ENCODE results near the gene CLSTN1. TPM values are rescaled to one million over a fixed set of nuclear protein-coding genes. Genes with fewer than 3 reads are reported as not detected.

Gene CLSTN1
- total RNA-seq, 1 experiment from 2014 or later = 143 TPM

DNA sequence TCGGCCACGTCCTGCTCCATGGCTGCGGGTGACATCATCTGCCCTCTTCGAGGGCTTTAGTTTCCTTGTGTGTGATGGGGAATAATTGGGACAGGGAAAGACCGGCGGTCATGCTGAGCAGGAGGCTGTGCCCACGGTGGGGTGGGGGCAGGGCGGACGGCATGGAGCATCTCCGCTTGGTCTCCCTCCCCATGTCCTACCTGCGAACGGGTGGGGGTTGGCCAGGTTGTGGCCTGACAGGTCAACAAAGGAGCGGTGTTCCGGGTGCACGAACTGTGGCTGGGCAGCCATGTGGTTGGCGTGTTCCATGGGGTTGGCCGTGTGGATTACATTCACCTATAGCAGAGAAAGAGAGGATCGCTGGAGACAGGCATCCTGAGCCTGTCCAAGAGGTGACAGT lies 92.2 kb downstream of the CLSTN1 start:
- TF ChIP-seq, protein P1, sequence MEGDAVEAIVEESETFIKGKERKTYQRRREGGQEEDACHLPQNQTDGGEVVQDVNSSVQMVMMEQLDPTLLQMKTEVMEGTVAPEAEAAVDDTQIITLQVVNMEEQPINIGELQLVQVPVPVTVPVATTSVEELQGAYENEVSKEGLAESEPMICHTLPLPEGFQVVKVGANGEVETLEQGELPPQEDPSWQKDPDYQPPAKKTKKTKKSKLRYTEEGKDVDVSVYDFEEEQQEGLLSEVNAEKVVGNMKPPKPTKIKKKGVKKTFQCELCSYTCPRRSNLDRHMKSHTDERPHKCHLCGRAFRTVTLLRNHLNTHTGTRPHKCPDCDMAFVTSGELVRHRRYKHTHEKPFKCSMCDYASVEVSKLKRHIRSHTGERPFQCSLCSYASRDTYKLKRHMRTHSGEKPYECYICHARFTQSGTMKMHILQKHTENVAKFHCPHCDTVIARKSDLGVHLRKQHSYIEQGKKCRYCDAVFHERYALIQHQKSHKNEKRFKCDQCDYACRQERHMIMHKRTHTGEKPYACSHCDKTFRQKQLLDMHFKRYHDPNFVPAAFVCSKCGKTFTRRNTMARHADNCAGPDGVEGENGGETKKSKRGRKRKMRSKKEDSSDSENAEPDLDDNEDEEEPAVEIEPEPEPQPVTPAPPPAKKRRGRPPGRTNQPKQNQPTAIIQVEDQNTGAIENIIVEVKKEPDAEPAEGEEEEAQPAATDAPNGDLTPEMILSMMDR (IDR thresholded peaks at IDR 0.05) = no peak
- TF ChIP-seq, protein P2, sequence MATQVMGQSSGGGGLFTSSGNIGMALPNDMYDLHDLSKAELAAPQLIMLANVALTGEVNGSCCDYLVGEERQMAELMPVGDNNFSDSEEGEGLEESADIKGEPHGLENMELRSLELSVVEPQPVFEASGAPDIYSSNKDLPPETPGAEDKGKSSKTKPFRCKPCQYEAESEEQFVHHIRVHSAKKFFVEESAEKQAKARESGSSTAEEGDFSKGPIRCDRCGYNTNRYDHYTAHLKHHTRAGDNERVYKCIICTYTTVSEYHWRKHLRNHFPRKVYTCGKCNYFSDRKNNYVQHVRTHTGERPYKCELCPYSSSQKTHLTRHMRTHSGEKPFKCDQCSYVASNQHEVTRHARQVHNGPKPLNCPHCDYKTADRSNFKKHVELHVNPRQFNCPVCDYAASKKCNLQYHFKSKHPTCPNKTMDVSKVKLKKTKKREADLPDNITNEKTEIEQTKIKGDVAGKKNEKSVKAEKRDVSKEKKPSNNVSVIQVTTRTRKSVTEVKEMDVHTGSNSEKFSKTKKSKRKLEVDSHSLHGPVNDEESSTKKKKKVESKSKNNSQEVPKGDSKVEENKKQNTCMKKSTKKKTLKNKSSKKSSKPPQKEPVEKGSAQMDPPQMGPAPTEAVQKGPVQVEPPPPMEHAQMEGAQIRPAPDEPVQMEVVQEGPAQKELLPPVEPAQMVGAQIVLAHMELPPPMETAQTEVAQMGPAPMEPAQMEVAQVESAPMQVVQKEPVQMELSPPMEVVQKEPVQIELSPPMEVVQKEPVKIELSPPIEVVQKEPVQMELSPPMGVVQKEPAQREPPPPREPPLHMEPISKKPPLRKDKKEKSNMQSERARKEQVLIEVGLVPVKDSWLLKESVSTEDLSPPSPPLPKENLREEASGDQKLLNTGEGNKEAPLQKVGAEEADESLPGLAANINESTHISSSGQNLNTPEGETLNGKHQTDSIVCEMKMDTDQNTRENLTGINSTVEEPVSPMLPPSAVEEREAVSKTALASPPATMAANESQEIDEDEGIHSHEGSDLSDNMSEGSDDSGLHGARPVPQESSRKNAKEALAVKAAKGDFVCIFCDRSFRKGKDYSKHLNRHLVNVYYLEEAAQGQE (IDR thresholded peaks at IDR 0.05; ENCODE audit: insufficient read depth in 1 of 2, low read depth in 2 of 2, low read length in 1 of 2) = no peak
- TF ChIP-seq TCF7L2 (IDR thresholded peaks at IDR 0.05; ENCODE audit: low read depth, low read length) (no peak), SIN3A (IDR thresholded peaks at IDR 0.05; ENCODE audit: borderline replicate concordance, insufficient read depth, low read depth, low read length) (no peak), POLR2AphosphoS5 (IDR thresholded peaks at IDR 0.05; ENCODE audit: low read depth, low read length) (no peak)
- H3K4me3 ChIP-seq (ENCODE audit: low read depth in 2 of 2, low read length in 2 of 2) = no peak overlapping the region
- no peaks in the 10 kb centered on the region for H3K4me1 ChIP-seq (ENCODE audit: control insufficient read depth, insufficient read depth, low read length)
- ChIA-PET POLR2A (no interaction called here), CTCF (interaction anchor here (0.6 kb wide), 1 partner anchor 399 kb away, joined by 4 read pairs; no protein-coding TSS in a partner anchor)
- BruUV-seq (replicated peaks) = no TSS peak
- intact Hi-C loops (cut with micrococcal nuclease; ENCODE audit: unreplicated experiment) = no loop called here
- H3K27ac ChIP-seq (ENCODE audit: low read length) = no peak overlapping the region
- no peak for DNase-seq (ENCODE audit: low read depth, low spot score)
- no peaks in the 10 kb centered on the region for H3K9me3 ChIP-seq (ENCODE audit: control insufficient read depth, insufficient read depth, low read depth, low read length)
- in situ Hi-C loops (cut with HindIII; ENCODE audit: low pct_unique_long_range_greater_than_20kb, low sequenced_read_pairs) = no loop called here
- no peaks in the 10 kb centered on the region for H3K27me3 ChIP-seq (ENCODE audit: control insufficient read depth, insufficient read depth, low read length)
- ATAC-seq = no peak
- H3K36me3 ChIP-seq (ENCODE audit: control insufficient read depth, insufficient read depth, low read length) = peaks cover 13% of the 10 kb centered on the region

DNA sequence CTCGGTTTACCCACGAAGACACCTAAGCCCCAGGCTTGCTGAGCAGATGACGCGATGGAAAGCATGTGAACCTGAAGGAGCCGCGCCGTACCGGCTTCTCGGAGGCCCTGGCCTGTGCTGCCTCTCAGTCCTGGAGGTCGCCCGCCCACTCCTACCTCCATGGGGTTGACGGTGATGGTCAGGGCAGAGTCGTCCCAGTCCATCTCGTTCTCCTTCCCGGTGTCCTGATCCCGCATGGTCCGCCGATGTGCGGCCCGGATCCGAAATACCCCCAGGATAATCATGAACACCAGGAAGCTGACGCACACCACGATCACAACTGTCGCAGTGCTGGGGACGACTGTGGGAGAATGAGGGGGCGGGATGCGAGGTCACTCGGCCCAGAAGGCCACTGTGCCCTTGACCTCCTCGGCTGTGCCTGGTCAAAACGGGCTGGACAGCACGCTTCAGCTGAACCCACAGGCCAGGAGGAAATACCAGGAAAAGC lies 92.7 kb downstream of the CLSTN1 start:
- intact Hi-C loops (cut with micrococcal nuclease; ENCODE audit: unreplicated experiment) = no loop called here
- Histone ChIP-seq H3K36me3 (ENCODE audit: control insufficient read depth, insufficient read depth, low read length) (peaks cover 13% of the 10 kb centered on the region), H3K4me1 (ENCODE audit: control insufficient read depth, insufficient read depth, low read length) (no peaks in the 10 kb centered on the region), H3K9me3 (ENCODE audit: control insufficient read depth, insufficient read depth, low read depth, low read length) (no peaks in the 10 kb centered on the region), H3K27me3 (ENCODE audit: control insufficient read depth, insufficient read depth, low read length) (no peaks in the 10 kb centered on the region), H3K27ac (ENCODE audit: low read length) (no peak overlapping the region), H3K4me3 (ENCODE audit: low read depth in 2 of 2, low read length in 2 of 2) (no peak overlapping the region)
- no TSS peak for BruUV-seq (replicated peaks)
- DNase-seq (ENCODE audit: low read depth, low spot score) = no peak
- in situ Hi-C loops (cut with HindIII; ENCODE audit: low pct_unique_long_range_greater_than_20kb, low sequenced_read_pairs) = no loop called here
- no peak for ATAC-seq
- ChIA-PET POLR2A (no interaction called here), CTCF (interaction anchor here (0.6 kb wide), 1 partner anchor 398 kb away, joined by 4 read pairs; no protein-coding TSS in a partner anchor)
- no peak for TF ChIP-seq SIN3A (IDR thresholded peaks at IDR 0.05; ENCODE audit: borderline replicate concordance, insufficient read depth, low read depth, low read length)
- TF ChIP-seq, protein P1 (IDR thresholded peaks at IDR 0.05) = no peak
- TF ChIP-seq, protein P2 (IDR thresholded peaks at IDR 0.05; ENCODE audit: insufficient read depth in 1 of 2, low read depth in 2 of 2, low read length in 1 of 2) = no peak
- no peak for TF ChIP-seq POLR2AphosphoS5 (IDR thresholded peaks at IDR 0.05; ENCODE audit: low read depth, low read length)
- TF ChIP-seq TCF7L2 (IDR thresholded peaks at IDR 0.05; ENCODE audit: low read depth, low read length) = no peak
